RWPE2 (cell line): ENCODE data around the gene ASAP2.

Experiments
- ATAC-seq: fragments of 200-7000 bp; cut with Tn5 transposase; 3 replicates; pipeline ENCODE4 v1.9.1; 2021; ENCODE audit warnings: low read depth
- DNase-seq: peaks from one replicate; pipeline ENCODE4 v3.0.0-alpha.2; 2020; ENCODE audit warnings: low spot score
- H3K27ac ChIP-seq: fragments of 450-650 bp; 2 replicates; pipeline ENCODE4 v1.5.1; 2017; ENCODE audit warnings: mild to moderate bottlenecking; ENCODE audit not compliant: poor library complexity, severe bottlenecking
- H3K27me3 ChIP-seq: fragments of 250-450 bp; sonication (Bioruptor Pico); 2 replicates; pipeline ENCODE4 v1.5.1; 2021; ENCODE audit warnings: mild to moderate bottlenecking, moderate library complexity; ENCODE audit not compliant: insufficient read depth, poor library complexity, severe bottlenecking
- H3K36me3 ChIP-seq: fragments of 250-450 bp; sonication (Bioruptor Pico); 2 replicates; pipeline ENCODE4 v1.5.1; 2020; ENCODE audit warnings: low read depth, mild to moderate bottlenecking, moderate library complexity
- H3K4me1 ChIP-seq: fragments of 250-450 bp; sonication (Bioruptor Pico); 2 replicates; pipeline ENCODE4 v1.5.1; 2021; ENCODE audit warnings: mild to moderate bottlenecking, moderate library complexity; ENCODE audit not compliant: insufficient read depth, poor library complexity, severe bottlenecking
- H3K4me3 ChIP-seq: fragments of 250-450 bp; sonication (Bioruptor Pico); 2 replicates; pipeline ENCODE4 v1.5.1; 2021; ENCODE audit warnings: mild to moderate bottlenecking, moderate library complexity; ENCODE audit not compliant: severe bottlenecking
- H3K9me3 ChIP-seq: fragments of 250-450 bp; sonication (Bioruptor Pico); 2 replicates; pipeline ENCODE4 v1.5.1; 2021; ENCODE audit warnings: mild to moderate bottlenecking, moderate library complexity; ENCODE audit not compliant: severe bottlenecking
- TF ChIP-seq, protein P1 (sequence below): fragments of 450-650 bp; IDR thresholded peaks from one replicate; pipeline ENCODE4 v1.5.1; 2017; ENCODE audit warnings: mild to moderate bottlenecking, moderate library complexity; ENCODE audit not compliant: poor library complexity, severe bottlenecking

ASAP2 gene

DNA sequence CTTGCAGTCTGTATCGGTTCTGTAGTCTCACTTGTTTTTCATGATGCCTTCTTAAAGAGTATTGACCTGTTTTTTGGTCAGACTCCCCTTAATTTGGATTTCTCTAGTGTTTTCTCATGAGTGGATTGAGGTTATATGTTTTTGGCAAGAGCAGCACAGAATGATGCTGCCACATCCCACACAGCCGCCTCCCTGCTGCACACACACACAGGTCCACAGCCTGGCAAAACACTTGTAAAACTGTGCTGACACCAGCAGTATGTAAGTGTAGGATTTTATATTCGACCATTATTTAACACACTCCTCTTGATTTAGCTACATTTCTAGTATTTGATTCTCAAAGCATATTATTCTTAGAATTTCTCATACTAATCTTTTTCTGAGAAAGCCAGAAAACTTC lies 148.7 kb downstream of the ASAP2 start:
- Histone ChIP-seq H3K27me3 (no peaks in the 10 kb centered on the region), H3K4me1 (no peaks in the 10 kb centered on the region), H3K9me3 (no peaks in the 10 kb centered on the region), H3K27ac (no peak overlapping the region), H3K4me3 (no peak overlapping the region), H3K36me3 (peaks cover 100% of the 10 kb centered on the region)
- TF ChIP-seq, protein P1, sequence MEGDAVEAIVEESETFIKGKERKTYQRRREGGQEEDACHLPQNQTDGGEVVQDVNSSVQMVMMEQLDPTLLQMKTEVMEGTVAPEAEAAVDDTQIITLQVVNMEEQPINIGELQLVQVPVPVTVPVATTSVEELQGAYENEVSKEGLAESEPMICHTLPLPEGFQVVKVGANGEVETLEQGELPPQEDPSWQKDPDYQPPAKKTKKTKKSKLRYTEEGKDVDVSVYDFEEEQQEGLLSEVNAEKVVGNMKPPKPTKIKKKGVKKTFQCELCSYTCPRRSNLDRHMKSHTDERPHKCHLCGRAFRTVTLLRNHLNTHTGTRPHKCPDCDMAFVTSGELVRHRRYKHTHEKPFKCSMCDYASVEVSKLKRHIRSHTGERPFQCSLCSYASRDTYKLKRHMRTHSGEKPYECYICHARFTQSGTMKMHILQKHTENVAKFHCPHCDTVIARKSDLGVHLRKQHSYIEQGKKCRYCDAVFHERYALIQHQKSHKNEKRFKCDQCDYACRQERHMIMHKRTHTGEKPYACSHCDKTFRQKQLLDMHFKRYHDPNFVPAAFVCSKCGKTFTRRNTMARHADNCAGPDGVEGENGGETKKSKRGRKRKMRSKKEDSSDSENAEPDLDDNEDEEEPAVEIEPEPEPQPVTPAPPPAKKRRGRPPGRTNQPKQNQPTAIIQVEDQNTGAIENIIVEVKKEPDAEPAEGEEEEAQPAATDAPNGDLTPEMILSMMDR, result no peak
- ATAC-seq (no peak), DNase-seq (no peak)

DNA sequence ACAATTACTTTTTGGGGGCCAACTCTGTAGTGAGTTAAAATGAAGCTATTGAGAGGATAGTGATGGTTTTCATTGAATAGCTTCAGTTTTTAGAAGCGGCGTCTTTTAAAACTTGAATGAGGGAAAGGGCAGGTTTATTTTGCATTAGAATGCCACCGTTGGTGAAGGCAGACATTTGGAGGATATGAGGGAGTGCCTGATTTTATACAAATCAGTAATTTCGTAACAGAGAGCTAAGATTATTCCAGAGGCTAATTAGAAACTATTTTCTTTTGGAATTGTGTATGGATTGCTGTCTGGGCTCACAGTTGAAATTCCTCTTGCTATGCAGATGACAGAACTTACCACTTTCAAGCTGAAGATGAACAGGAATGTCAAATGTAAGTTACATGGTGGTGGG lies 149.1 kb downstream of the ASAP2 start:
- Histone ChIP-seq H3K9me3 (no peaks in the 10 kb centered on the region), H3K4me1 (no peaks in the 10 kb centered on the region), H3K36me3 (peaks cover 100% of the 10 kb centered on the region), H3K27ac (no peak overlapping the region), H3K27me3 (no peaks in the 10 kb centered on the region), H3K4me3 (no peak overlapping the region)
- TF ChIP-seq, protein P1, result no peak
- no peak for ATAC-seq
- no peak for DNase-seq

DNA sequence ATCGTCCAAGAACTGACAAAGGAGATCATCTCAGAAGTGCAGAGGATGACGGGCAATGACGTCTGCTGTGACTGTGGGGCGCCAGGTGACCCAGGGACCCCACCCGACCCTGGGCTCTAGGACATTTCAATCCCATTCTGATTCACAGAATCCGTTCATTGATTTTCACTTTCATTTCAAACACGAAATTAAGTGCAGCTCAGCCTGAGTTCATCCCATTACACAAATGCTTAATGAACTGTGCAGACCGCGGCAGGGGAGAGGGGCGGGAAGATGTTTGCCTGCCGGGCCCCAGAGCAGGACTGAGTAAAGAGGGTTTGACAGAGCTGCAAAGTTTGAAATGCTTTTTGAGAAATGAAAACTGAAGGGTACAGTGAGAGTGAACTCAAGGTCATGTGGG lies 149.6 kb downstream of the ASAP2 start:
- ATAC-seq (no peak), DNase-seq (no peak)
- Histone ChIP-seq H3K4me1 (no peaks in the 10 kb centered on the region), H3K4me3 (no peak overlapping the region), H3K27me3 (no peaks in the 10 kb centered on the region), H3K27ac (no peak overlapping the region), H3K9me3 (no peaks in the 10 kb centered on the region), H3K36me3 (peaks cover 100% of the 10 kb centered on the region)
- TF ChIP-seq, protein P1, result no peak

DNA sequence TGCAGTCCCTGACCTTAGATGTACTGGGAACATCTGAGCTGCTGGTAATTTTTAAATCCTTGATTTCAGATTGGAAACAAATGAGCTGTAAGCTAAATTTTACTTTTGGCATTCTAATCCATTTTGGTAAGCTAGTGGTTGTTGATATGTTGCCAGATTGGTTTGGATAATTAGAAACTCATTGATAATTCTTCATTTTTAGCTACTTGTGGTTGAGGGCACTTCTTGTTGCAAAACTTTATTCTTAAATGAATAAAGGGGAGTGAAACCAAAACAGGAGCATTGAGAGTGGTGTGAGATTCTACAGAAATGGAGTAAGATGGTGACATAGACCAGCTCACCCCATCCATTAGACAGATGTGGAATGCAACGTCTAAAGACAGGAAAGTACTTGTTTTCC lies 152.2 kb downstream of the ASAP2 start:
- Histone ChIP-seq H3K36me3 (peaks cover 100% of the 10 kb centered on the region), H3K9me3 (no peaks in the 10 kb centered on the region), H3K4me1 (no peaks in the 10 kb centered on the region), H3K4me3 (no peak overlapping the region), H3K27me3 (no peaks in the 10 kb centered on the region), H3K27ac (no peak overlapping the region)
- ATAC-seq (no peak), DNase-seq (no peak)
- TF ChIP-seq, protein P1, result no peak

DNA sequence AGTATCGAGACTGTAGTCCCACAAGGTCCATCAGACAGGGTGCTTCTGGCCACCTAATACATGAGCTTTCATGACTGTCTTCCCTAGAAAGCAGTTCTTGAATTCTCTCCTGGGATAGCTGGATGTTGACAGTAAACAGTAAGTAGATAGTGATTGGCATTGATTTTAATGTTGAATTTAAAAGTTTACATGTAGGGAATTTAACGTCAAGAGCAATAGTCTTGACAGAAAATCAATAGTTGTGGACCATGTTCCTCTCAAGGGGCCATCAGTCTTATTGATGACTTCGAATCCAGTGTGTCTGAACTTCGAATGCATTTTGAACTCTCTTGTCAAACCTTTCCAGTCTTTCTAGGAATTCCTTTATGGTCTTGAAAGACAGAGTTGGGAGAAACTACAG lies 152.9 kb downstream of the ASAP2 start:
- Histone ChIP-seq H3K36me3 (peaks cover 100% of the 10 kb centered on the region), H3K27ac (no peak overlapping the region), H3K27me3 (no peaks in the 10 kb centered on the region), H3K9me3 (no peaks in the 10 kb centered on the region), H3K4me3 (no peak overlapping the region), H3K4me1 (no peaks in the 10 kb centered on the region)
- DNase-seq (no peak), ATAC-seq (no peak)
- TF ChIP-seq, protein P1, result no peak
